K562 (cell line): ENCODE data around the gene PRKAR1B. TPM values are rescaled to one million over a fixed set of nuclear protein-coding genes. Genes with fewer than 3 reads are reported as not detected.

Experiments used
- CSDE1 ChIP-seq, 2 experiments: fragments of 450-650 bp; IDR thresholded peaks; 2 replicates each; pipeline ENCODE4 v1.6.1; 2016; ENCODE audit warnings: mild to moderate bottlenecking in 1 of 2
- E2F1 ChIP-seq: sonication (generic); formaldehyde crosslinking; IDR thresholded peaks from 2 replicates; pipeline ENCODE4 v1.8.1; 2023; ENCODE audit warnings: mild to moderate bottlenecking, missing genetic modification reagents, moderate library complexity
- FOS ChIP-seq: IDR thresholded peaks from 3 replicates; pipeline ENCODE4 v1.6.1; 2011; ENCODE audit not compliant: insufficient read length; ENCODE audit errors: extremely low read depth
- JUN ChIP-seq, 2 experiments: sonication (generic) in 1 of 2; formaldehyde crosslinking in 1 of 2; IDR thresholded peaks; 2 replicates each; pipeline versions ENCODE4 v1.6.1 to v1.8.0; 2012 to 2022; ENCODE audit warnings: borderline replicate concordance in 2 of 2, mild to moderate bottlenecking in 2 of 2, improper control_type of control experiment in 1 of 2, low read depth in 1 of 2, low read length in 1 of 2, missing genetic modification reagents in 1 of 2
- JUND ChIP-seq, 2 experiments: IDR thresholded peaks; 2 replicates in 1 of 2; 3 replicates in 1 of 2; pipeline ENCODE4 v1.6.1; 2011; ENCODE audit warnings: borderline replicate concordance in 2 of 2, low read depth in 2 of 2, low read length in 2 of 2, improper control_type of control experiment in 1 of 2, missing biosample characterization in 1 of 2, missing genetic modification characterization in 1 of 2, missing genetic modification reagents in 1 of 2
- NFIX ChIP-seq: fragments of 250-450 bp; sonication (Bioruptor Pico); IDR thresholded peaks from 2 replicates; pipeline ENCODE4 v1.4.0; 2020; ENCODE audit warnings: low read depth, mild to moderate bottlenecking, moderate library complexity
- NONO ChIP-seq, 2 experiments: fragments of 200-400 bp in 1 of 2; fragments of 450-650 bp in 1 of 2; formaldehyde crosslinking in 1 of 2; IDR thresholded peaks; 2 replicates each; pipeline ENCODE4 v1.6.1; 2017; ENCODE audit warnings: low read depth in 2 of 2, mild to moderate bottlenecking in 2 of 2, moderate library complexity in 2 of 2, low read length in 1 of 2
- RBM34 ChIP-seq: fragments of 200-400 bp; formaldehyde crosslinking; IDR thresholded peaks from 2 replicates; pipeline ENCODE4 v1.6.1; 2018; ENCODE audit warnings: low read length, borderline replicate concordance; ENCODE audit not compliant: insufficient read depth
- SMARCA4 ChIP-seq: fragments of 450-650 bp; IDR thresholded peaks from 2 replicates; pipeline ENCODE4 v1.6.1; 2016
- TCF15 ChIP-seq: fragments of 250-450 bp; sonication (Bioruptor Pico); IDR thresholded peaks from 2 replicates; pipeline ENCODE4 v1.8.0; 2022; ENCODE audit warnings: moderate library complexity, mild to moderate bottlenecking, inconsistent platforms
- TEAD2 ChIP-seq: fragments of 450-650 bp; IDR thresholded peaks from 2 replicates; pipeline ENCODE4 v1.6.1; 2016; ENCODE audit warnings: missing genetic modification characterization, control low read depth, missing compliant biosample characterization
- ZNF3 ChIP-seq: fragments of 250-450 bp; sonication (Bioruptor Pico); IDR thresholded peaks from 2 replicates; pipeline ENCODE4 v1.5.0; 2021; ENCODE audit warnings: mild to moderate bottlenecking, moderate library complexity
- ZNF780A ChIP-seq: fragments of 250-450 bp; sonication (Bioruptor Pico); IDR thresholded peaks from 2 replicates; pipeline ENCODE4 v1.5.0; 2021; ENCODE audit warnings: mild to moderate bottlenecking
- polyA plus RNA-seq, 8 experiments: library from polyadenylated mRNA; depleted of rRNA in 4 of 8; stranded (reverse) in 5 of 8; unstranded in 3 of 8; fragments of >200 nt; fragmentation: Nextera tagmentation in 2 of 8; fragmentation: Illumina TruSeq in 1 of 8; extraction: Ambion mirVana in 2 of 8; extraction: Trizol in 1 of 8; gene quantifications; 2 replicates each; pipeline versions ENCODE4 v1.2.1 to v1.2.3, GENCODE V29; 2011 to 2014; ENCODE audit warnings: inconsistent platforms in 1 of 8, missing spikeins in 1 of 8
- total RNA-seq, 7 experiments: library from RNA; depleted of rRNA in 6 of 7; stranded (reverse); fragments of >200 nt in 6 of 7; fragmentation: Illumina TruSeq in 2 of 7; extraction: Trizol in 2 of 7; gene quantifications; 2 replicates each; pipeline versions ENCODE4 v1.2.1 to v1.2.3, GENCODE V29; 2011 to 2021; ENCODE audit warnings: low replicate concordance in 1 of 7
- TF ChIP-seq, protein P1 (sequence below): fragments of 250-450 bp; sonication (Bioruptor Pico); IDR thresholded peaks from 2 replicates; pipeline ENCODE4 v1.5.0; 2020; ENCODE audit warnings: mild to moderate bottlenecking, borderline replicate concordance
- TF ChIP-seq, protein P2 (sequence below): IDR thresholded peaks from 2 replicates; pipeline ENCODE4 v1.6.1; 2016; ENCODE audit warnings: missing genetic modification characterization, missing compliant biosample characterization
- TF ChIP-seq, protein P3 (sequence below), 3 experiments: IDR thresholded peaks in 2 of 3; conservative IDR thresholded peaks in 1 of 3; 2 replicates each; pipeline ENCODE4 v1.5.1; 2011 to 2012; ENCODE audit warnings: low read length in 3 of 3, mild to moderate bottlenecking in 3 of 3, control low read depth in 2 of 3, improper control_type of control experiment in 1 of 3, inconsistent platforms in 1 of 3, low read depth in 1 of 3, mixed read lengths in 1 of 3, moderate library complexity in 1 of 3; ENCODE audit not compliant: insufficient read depth in 2 of 3
- TF ChIP-seq, protein P4 (sequence below), 2 experiments: fragments of 450-650 bp in 1 of 2; sonication (generic) in 1 of 2; formaldehyde crosslinking in 1 of 2; IDR thresholded peaks in 1 of 2; conservative IDR thresholded peaks in 1 of 2; 2 replicates each; pipeline versions ENCODE4 v1.6.1 to v1.8.1; 2016 to 2023; ENCODE audit warnings: mild to moderate bottlenecking in 2 of 2, moderate library complexity in 2 of 2, inconsistent platforms in 1 of 2, missing genetic modification reagents in 1 of 2

PRKAR1B gene
- total and polyA plus RNA-seq, 9 of the 15 experiments (the other 6 are each of a cell fraction or from before 2014, with no cell fraction given): 0.99 to 30.5 (median 12.7) TPM

DNA sequence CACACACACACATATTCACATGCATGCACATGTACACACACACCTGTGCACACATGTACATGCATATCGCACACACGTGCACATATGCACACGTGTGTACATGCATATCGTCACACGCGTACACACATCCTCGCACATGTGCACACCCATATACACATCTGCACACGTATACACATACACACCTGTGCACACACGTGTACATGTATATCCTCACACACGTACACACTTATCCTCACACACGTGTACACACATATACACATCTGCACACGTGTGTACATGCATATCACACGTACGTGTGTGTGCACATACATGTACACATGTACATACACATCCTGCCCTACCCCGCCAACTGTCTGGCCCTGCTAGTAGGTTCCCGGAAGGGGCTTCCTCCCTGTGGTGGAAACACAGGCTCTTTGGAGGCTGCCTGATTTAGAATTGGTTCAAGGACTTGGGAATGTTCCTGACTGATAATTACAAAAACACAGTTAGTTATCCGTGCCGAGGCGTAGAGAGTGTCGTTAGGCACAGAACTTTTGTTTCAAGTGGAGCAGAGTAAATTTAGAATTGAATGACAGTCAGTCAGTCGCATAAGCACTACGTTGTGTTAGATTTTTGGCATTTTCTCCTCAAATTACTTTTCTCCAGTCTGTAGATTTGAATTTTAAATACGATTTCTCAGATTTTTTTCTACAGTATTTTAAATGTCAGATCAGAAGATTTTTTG lies 18.5 kb upstream of the PRKAR1B start (continued):
- TF ChIP-seq, protein P1, sequence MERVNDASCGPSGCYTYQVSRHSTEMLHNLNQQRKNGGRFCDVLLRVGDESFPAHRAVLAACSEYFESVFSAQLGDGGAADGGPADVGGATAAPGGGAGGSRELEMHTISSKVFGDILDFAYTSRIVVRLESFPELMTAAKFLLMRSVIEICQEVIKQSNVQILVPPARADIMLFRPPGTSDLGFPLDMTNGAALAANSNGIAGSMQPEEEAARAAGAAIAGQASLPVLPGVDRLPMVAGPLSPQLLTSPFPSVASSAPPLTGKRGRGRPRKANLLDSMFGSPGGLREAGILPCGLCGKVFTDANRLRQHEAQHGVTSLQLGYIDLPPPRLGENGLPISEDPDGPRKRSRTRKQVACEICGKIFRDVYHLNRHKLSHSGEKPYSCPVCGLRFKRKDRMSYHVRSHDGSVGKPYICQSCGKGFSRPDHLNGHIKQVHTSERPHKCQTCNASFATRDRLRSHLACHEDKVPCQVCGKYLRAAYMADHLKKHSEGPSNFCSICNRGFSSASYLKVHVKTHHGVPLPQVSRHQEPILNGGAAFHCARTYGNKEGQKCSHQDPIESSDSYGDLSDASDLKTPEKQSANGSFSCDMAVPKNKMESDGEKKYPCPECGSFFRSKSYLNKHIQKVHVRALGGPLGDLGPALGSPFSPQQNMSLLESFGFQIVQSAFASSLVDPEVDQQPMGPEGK: no peak
- TF ChIP-seq ZNF3 (CRISPR knock-in tag) (no peak), SMARCA4 (no peak), ZNF780A (CRISPR knock-in tag) (no peak), RBM34 (no peak), JUN (IDR thresholded peaks at IDR 0.05; ENCODE audit: borderline replicate concordance, low read depth, low read length) (no peak), JUN (CRISPR knock-in tag; IDR thresholded peaks at IDR 0.05; ENCODE audit: borderline replicate concordance) (no peak), E2F1 (CRISPR knock-in tag) (no peak), TEAD2 (tag) (no peak), NONO (IDR thresholded peaks at IDR 0.05; ENCODE audit: low read depth in 2 of 2, low read length in 1 of 2) (no peak), JUND (IDR thresholded peaks at IDR 0.05; ENCODE audit: borderline replicate concordance, low read depth, low read length) (no peak), JUND (tag; IDR thresholded peaks at IDR 0.05; ENCODE audit: borderline replicate concordance, low read depth, low read length) (no peak), TCF15 (CRISPR knock-in tag) (no peak), CSDE1 (IDR thresholded peaks at IDR 0.05) (0 out of 4 replicates have a peak, but pooled peaks of 1 of the 2 experiments have one; percentile 25), FOS (no peak), NFIX (CRISPR knock-in tag) (0 out of 2 replicates have a peak, but pooled peaks have one; percentile 11)
- TF ChIP-seq, protein P2, sequence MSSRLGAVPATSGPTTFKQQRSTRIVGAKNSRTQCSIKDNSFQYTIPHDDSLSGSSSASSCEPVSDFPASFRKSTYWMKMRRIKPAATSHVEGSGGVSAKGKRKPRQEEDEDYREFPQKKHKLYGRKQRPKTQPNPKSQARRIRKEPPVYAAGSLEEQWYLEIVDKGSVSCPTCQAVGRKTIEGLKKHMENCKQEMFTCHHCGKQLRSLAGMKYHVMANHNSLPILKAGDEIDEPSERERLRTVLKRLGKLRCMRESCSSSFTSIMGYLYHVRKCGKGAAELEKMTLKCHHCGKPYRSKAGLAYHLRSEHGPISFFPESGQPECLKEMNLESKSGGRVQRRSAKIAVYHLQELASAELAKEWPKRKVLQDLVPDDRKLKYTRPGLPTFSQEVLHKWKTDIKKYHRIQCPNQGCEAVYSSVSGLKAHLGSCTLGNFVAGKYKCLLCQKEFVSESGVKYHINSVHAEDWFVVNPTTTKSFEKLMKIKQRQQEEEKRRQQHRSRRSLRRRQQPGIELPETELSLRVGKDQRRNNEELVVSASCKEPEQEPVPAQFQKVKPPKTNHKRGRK: no peak
- TF ChIP-seq, protein P3, sequence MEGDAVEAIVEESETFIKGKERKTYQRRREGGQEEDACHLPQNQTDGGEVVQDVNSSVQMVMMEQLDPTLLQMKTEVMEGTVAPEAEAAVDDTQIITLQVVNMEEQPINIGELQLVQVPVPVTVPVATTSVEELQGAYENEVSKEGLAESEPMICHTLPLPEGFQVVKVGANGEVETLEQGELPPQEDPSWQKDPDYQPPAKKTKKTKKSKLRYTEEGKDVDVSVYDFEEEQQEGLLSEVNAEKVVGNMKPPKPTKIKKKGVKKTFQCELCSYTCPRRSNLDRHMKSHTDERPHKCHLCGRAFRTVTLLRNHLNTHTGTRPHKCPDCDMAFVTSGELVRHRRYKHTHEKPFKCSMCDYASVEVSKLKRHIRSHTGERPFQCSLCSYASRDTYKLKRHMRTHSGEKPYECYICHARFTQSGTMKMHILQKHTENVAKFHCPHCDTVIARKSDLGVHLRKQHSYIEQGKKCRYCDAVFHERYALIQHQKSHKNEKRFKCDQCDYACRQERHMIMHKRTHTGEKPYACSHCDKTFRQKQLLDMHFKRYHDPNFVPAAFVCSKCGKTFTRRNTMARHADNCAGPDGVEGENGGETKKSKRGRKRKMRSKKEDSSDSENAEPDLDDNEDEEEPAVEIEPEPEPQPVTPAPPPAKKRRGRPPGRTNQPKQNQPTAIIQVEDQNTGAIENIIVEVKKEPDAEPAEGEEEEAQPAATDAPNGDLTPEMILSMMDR (IDR thresholded peaks at IDR 0.05 in 2 of 3, conservative IDR thresholded peaks at IDR 0.05 in 1 of 3; ENCODE audit: insufficient read depth in 2 of 3, low read depth in 1 of 3, low read length in 3 of 3): no peak
- TF ChIP-seq, protein P4, sequence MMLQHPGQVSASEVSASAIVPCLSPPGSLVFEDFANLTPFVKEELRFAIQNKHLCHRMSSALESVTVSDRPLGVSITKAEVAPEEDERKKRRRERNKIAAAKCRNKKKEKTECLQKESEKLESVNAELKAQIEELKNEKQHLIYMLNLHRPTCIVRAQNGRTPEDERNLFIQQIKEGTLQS (IDR thresholded peaks at IDR 0.05): no peak
- TF ChIP-seq, protein P4 (CRISPR knock-in tag; conservative IDR thresholded peaks at IDR 0.05): no peak
